HepG2 (cell line): ENCODE measurements around the gene ECHS1. TPM values are rescaled to one million over a fixed set of nuclear protein-coding genes. Genes with fewer than 3 reads are reported as not detected.

ENCODE experiments used
- AGO1 ChIP-seq: fragments of 200-400 bp; formaldehyde crosslinking; IDR thresholded peaks from 2 replicates; pipeline ENCODE4 v1.6.1; 2017; ENCODE audit warnings: mild to moderate bottlenecking, low read depth, low read length, moderate library complexity; ENCODE audit not compliant: poor library complexity, severe bottlenecking
- BRD4 ChIP-seq: sonication (generic); formaldehyde crosslinking; IDR thresholded peaks from 2 replicates; pipeline ENCODE4 v1.4.0; 2020; ENCODE audit warnings: missing genetic modification reagents
- KAT2B ChIP-seq: fragments of 150-350 bp; IDR thresholded peaks from 2 replicates; pipeline ENCODE4 v1.6.1; 2014; ENCODE audit warnings: low read depth, low read length, borderline replicate concordance
- KDM5B ChIP-seq: sonication (generic); formaldehyde crosslinking; IDR thresholded peaks from 2 replicates; pipeline ENCODE4 v1.4.0; 2020; ENCODE audit warnings: missing genetic modification reagents, mild to moderate bottlenecking, borderline replicate concordance
- KLF12 ChIP-seq: sonication (generic); formaldehyde crosslinking; IDR thresholded peaks from 2 replicates; pipeline ENCODE4 v1.4.0; 2020; ENCODE audit warnings: missing genetic modification reagents, borderline replicate concordance
- POGZ ChIP-seq: sonication (generic); formaldehyde crosslinking; IDR thresholded peaks from 2 replicates; pipeline ENCODE4 v1.4.0; 2020; ENCODE audit warnings: mild to moderate bottlenecking, missing genetic modification reagents
- SNAI1 ChIP-seq: sonication (generic); formaldehyde crosslinking; IDR thresholded peaks from 2 replicates; pipeline ENCODE4 v1.5.0; 2020; ENCODE audit warnings: mild to moderate bottlenecking, missing genetic modification reagents, borderline replicate concordance
- ZBTB37 ChIP-seq: sonication (generic); formaldehyde crosslinking; IDR thresholded peaks from 2 replicates; pipeline ENCODE4 v1.4.0; 2020; ENCODE audit warnings: mild to moderate bottlenecking, missing genetic modification reagents
- ZBTB40 ChIP-seq, 2 experiments: fragments of 450-650 bp in 1 of 2; sonication (generic) in 1 of 2; formaldehyde crosslinking in 1 of 2; IDR thresholded peaks; 2 replicates each; pipeline versions ENCODE4 v1.6.1 to v1.8.0; 2016 to 2022; ENCODE audit warnings: antibody characterized with exemption in 1 of 2, mild to moderate bottlenecking in 1 of 2, missing genetic modification reagents in 1 of 2
- ZNF703 ChIP-seq: sonication (generic); formaldehyde crosslinking; IDR thresholded peaks from 2 replicates; pipeline ENCODE4 v1.5.1; 2020; ENCODE audit warnings: missing genetic modification reagents, mild to moderate bottlenecking, moderate library complexity, borderline replicate concordance
- ZNF766 ChIP-seq: sonication (generic); formaldehyde crosslinking; IDR thresholded peaks from 2 replicates; pipeline ENCODE4 v1.5.0; 2020; ENCODE audit warnings: missing genetic modification reagents, borderline replicate concordance
- ZNF772 ChIP-seq: sonication (generic); formaldehyde crosslinking; IDR thresholded peaks from 2 replicates; pipeline ENCODE4 v1.5.0; 2020; ENCODE audit warnings: mild to moderate bottlenecking, missing genetic modification reagents
- polyA plus RNA-seq, 8 experiments: library from polyadenylated mRNA; depleted of rRNA in 3 of 8; stranded (reverse) in 7 of 8; unstranded in 1 of 8; fragments of >200 nt; fragmentation: Illumina TruSeq in 4 of 8; extraction: Trizol in 4 of 8; gene quantifications; 2 replicates each; pipeline versions ENCODE4 v1.2.1 to v1.2.3, GENCODE V29; 2011 to 2016; ENCODE audit warnings: low read depth in 4 of 8, missing spikeins in 1 of 8, mixed read lengths in 1 of 8; ENCODE audit not compliant: insufficient read depth in 1 of 8
- total RNA-seq, 5 experiments: library from RNA; depleted of rRNA; stranded (reverse); fragments of >200 nt; fragmentation: Illumina TruSeq; extraction: Trizol; gene quantifications; 2 replicates each; pipeline ENCODE4 v1.2.3, GENCODE V29; 2016; ENCODE audit warnings: low read depth in 1 of 5
- TF ChIP-seq, protein P1 (sequence below): IDR thresholded peaks from 2 replicates; pipeline ENCODE4 v1.6.1; 2016
- TF ChIP-seq, protein P2 (sequence below): sonication (generic); formaldehyde crosslinking; IDR thresholded peaks from 2 replicates; pipeline ENCODE4 v1.9.0; 2022; ENCODE audit warnings: low read depth, missing genetic modification reagents

Gene ECHS1
- total and polyA plus RNA-seq, 2 of the 13 experiments (the other 11 are each of a cell fraction or from before 2014, with no cell fraction given): 32.7 to 195 TPM

- TF ChIP-seq, protein P1, sequence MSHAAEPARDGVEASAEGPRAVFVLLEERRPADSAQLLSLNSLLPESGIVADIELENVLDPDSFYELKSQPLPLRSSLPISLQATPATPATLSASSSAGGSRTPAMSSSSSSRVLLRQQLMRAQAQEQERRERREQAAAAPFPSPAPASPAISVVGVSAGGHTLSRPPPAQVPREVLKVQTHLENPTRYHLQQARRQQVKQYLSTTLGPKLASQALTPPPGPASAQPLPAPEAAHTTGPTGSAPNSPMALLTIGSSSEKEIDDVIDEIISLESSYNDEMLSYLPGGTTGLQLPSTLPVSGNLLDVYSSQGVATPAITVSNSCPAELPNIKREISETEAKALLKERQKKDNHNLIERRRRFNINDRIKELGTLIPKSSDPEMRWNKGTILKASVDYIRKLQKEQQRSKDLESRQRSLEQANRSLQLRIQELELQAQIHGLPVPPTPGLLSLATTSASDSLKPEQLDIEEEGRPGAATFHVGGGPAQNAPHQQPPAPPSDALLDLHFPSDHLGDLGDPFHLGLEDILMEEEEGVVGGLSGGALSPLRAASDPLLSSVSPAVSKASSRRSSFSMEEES (CRISPR knock-in tag): no peak
- no peak for TF ChIP-seq KAT2B
- TF ChIP-seq POGZ (CRISPR knock-in tag): no peak
- no peak for TF ChIP-seq BRD4 (CRISPR knock-in tag)
- peak; percentile 26; the same call in 1 of the 2 replicates for TF ChIP-seq KDM5B
- TF ChIP-seq AGO1: no peak
- TF ChIP-seq ZBTB37 (CRISPR knock-in tag): 0 out of 2 replicates have a peak, but pooled peaks have one; percentile 38
- TF ChIP-seq ZNF772: 0 out of 2 replicates have a peak, but pooled peaks have one; percentile 2
- TF ChIP-seq KLF12 (CRISPR knock-in tag): no peak
- TF ChIP-seq ZNF766: no peak
- no peak for TF ChIP-seq ZNF703 (CRISPR knock-in tag)
- TF ChIP-seq, protein P2, sequence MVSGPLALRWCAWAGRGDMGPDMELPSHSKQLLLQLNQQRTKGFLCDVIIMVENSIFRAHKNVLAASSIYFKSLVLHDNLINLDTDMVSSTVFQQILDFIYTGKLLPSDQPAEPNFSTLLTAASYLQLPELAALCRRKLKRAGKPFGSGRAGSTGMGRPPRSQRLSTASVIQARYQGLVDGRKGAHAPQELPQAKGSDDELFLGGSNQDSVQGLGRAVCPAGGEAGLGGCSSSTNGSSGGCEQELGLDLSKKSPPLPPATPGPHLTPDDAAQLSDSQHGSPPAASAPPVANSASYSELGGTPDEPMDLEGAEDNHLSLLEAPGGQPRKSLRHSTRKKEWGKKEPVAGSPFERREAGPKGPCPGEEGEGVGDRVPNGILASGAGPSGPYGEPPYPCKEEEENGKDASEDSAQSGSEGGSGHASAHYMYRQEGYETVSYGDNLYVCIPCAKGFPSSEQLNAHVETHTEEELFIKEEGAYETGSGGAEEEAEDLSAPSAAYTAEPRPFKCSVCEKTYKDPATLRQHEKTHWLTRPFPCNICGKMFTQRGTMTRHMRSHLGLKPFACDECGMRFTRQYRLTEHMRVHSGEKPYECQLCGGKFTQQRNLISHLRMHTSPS (CRISPR knock-in tag): no peak; the same call in 1 of the 2 replicates
- TF ChIP-seq ZBTB40 (IDR thresholded peaks at IDR 0.05): no peak
- TF ChIP-seq ZBTB40 (CRISPR knock-in tag; IDR thresholded peaks at IDR 0.05): 0 out of 2 replicates have a peak, but pooled peaks have one; percentile 7
- 0 out of 2 replicates have a peak, but pooled peaks have one; percentile 37 for TF ChIP-seq SNAI1 (CRISPR knock-in tag)
Measured at GRCh38 chr10:133356549-133357284, 16.4 kb downstream of the ECHS1 start (continued).
